GM18868 (cell line): ENCODE data around the gene OR6S1.
A peak's percentile ranks its signal among the peaks of the same experiment; 100 is the strongest.
"Not testable (repeated sequence)": the region's sequence is repeated elsewhere in the genome, so short reads cannot be mapped to it uniquely, and the experiment has no call there.

ENCODE experiments used
- ATAC-seq: cut with Tn5 transposase; IDR thresholded peaks from one replicate; pipeline ENCODE4 v1.9.1; 2021; ENCODE audit warnings: mild to moderate bottlenecking, moderate library complexity; ENCODE audit not compliant: unreplicated experiment

The OR6S1 gene

GRCh38 chr14:20612403-20612802, 29.1 kb downstream of the OR6S1 start:
- peak; percentile 26 for ATAC-seq

GRCh38 chr14:20611277-20611676, 30.2 kb downstream of the OR6S1 start:
- ATAC-seq: no peak

GRCh38 chr14:20610002-20610765, 31.3 kb downstream of the OR6S1 start:
- peak; percentile 18 for ATAC-seq

- no peak for ATAC-seq
Measured at GRCh38 chr14:20609215-20610001, 32.1 kb downstream of the OR6S1 start.

- no peak for ATAC-seq
Measured at GRCh38 chr14:20608383-20609110, 32.9 kb downstream of the OR6S1 start.

- no peak for ATAC-seq
Measured at GRCh38 chr14:20607617-20608016, 33.9 kb downstream of the OR6S1 start.

GRCh38 chr14:20606902-20607242, 34.6 kb downstream of the OR6S1 start:
- ATAC-seq: no peak

DNA sequence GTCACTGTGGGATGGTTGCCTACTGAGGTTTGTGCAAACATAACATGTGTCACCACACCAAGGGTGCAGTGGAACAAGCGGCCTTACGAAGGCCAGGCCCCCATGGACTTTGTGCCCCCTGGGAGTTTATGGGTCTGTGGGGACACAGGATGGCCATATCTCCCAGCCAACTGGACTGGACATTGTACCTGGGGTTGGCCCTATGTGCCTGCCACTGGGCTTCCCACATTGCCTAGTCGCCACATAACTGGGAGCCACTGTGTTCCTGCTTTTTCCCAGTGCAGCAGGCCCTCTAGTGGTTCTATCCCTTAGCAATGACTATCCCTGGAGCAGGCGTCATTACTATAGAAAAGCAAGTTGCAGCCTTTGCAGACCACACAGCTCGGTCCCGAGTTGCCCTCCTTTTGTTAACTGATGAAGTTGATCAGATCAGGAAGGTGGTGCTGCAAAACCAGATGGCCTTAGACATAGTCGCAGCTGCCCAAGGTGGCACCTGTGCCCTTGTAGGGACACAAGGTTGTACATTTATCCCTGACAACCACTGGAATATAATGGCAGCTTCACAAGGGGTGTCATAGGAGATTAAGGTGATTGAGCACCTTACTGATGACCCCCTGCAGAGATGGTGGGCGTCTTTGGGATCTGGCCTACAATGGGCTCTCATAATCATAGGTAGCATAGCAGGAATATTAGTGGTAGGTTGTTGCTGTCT, 35.1 kb downstream of the OR6S1 start:
- no peak for ATAC-seq

GRCh38 chr14:20603813-20604690, 37.4 kb downstream of the OR6S1 start:
- no peak for ATAC-seq

DNA sequence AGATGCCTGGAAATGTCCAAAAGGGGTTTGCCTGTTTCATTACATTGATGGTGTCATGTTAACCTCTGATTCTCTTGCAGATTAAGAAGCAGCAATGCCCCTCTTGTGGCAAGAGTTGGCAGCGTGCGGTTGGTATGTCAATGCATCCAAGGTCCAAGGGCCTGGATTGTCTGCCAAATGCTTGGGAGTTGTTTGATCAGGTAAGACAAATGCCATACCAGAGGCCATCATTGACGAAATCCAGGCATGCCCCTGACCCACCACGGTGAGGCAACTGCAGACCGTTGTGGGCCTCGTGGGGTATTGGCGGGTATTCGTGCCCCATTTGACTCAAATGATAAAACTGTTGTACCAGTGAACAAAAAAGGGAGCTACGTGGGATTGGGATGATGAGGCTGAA, 38.9 kb downstream of the OR6S1 start:
- ATAC-seq: no peak

DNA sequence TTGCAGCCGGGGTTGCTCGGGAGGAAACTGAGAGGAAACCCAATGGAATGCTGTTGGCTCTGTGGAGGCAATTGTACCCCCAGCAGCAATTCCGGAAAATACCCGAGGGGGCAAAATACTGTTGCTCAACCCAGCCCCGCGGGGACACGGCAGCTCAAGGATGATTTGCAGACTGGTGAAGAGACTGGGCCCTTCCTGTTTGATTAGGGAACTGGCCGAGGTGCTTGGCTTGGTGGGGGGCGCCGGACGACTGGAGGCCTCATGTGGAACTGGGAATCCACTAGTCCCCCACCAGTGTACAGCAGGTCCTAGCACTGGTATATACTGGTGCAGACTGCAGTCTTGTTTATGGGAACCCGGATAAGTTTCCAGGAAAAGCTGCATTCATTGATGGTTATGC, 40.0 kb downstream of the OR6S1 start:
- ATAC-seq: no peak

DNA sequence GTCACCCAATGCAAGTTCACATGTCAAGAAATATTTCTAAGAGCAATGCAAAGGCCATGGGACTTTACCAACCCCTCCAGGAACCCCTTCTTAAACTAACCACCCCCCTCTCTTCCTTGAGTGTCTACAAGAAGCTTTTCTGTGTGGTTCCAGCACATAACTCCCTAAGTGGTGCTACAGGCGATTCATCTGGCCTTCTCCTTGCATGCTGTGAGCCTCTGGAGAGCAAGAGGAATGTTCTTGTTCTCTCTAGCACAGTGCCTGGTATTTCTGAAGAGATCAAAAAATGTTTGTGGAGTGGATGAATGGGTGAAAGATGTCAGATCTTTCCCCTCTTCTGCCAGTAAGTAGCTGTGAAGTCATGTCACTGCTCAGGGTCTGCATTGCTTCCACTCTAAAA, 44.4 kb downstream of the OR6S1 start:
- no peak for ATAC-seq

DNA sequence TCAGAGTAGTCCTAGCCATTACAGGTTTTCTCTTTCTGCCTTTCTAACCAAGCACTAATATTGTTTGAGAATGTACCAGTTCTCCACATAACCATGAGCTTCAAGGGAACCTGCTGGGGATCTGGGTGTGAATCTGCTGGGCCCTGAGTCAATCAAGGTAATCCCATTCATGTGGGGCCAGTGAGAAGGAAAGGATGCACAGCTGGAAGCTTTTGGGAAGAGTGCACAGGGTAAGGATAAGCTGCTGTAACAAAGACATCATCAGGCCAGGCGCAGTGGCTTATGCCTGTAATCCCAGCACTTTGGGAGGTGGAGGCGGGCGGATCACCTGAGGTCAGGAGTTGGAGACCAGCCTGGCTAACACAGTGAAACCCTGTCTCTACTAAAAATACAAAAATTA, 45.8 kb downstream of the OR6S1 start:
- not testable (repeated sequence) for ATAC-seq

GRCh38 chr14:20592574-20592973, 48.9 kb downstream of the OR6S1 start:
- ATAC-seq: no peak

- no peak for ATAC-seq
Measured at GRCh38 chr14:20591235-20591634, 50.3 kb downstream of the OR6S1 start, which contains the start of gene RNASE12. RNASE12 (minus strand) TSS chr14:20591376; CDS start chr14:20590723, 653 bp downstream.
